Daoy (cell line): ENCODE results near the gene MT1HL1. TPM values are rescaled to one million over a fixed set of nuclear protein-coding genes. Genes with fewer than 3 reads are reported as not detected.
A peak's percentile ranks its signal among the peaks of the same experiment; 100 is the strongest.
"Not testable (repeated sequence)": the region's sequence is repeated elsewhere in the genome, so short reads cannot be mapped to it uniquely, and the experiment has no call there.

Experiments used
- DNase-seq: peaks from one replicate; pipeline ENCODE4 v3.0.0-alpha.2; 2015; ENCODE audit warnings: low read depth
- total RNA-seq: library from RNA; depleted of rRNA; stranded (reverse); fragments of >200 nt; shearing (Covaris generic); gene quantifications from 2 replicates; pipeline ENCODE4 v1.2.3, GENCODE V29; 2014

MT1HL1 gene
- total RNA-seq, 1 experiment from 2014 or later = not detected

- no peak for DNase-seq
These were observed 12.4 kb upstream of the MT1HL1 start for GRCh38 chr1:237016626-237017025.

- no peak for DNase-seq
These were observed 9.4 kb upstream of the MT1HL1 start for GRCh38 chr1:237013608-237014007.

DNA sequence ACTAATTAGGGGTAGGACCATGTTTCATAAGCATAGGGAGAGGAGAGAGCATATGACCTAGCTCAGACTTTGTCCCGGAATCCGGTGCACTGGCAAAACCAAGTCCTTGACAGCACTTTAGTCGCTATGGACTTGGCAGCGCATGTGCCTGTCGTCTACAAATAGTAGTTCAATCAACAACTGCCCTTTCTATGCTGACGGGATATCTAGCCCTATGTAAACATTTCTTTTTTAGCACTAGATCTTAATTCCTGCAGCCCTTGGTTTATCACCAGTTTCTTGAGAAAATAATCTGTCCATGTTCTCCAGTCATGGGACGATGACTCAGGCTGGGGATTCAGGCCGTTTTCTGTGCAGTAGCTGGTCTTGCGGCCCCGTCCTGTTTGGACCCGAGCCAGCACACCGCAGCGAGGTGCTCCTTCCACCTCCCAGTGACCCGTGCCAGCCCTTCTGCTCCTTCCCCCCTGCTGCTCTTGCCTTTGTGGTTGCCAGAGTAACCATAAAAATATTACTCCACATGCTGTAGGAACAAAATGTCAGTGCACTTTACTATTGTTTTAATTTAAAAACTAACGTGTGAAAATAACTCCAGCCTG lies 8.6 kb upstream of the MT1HL1 start:
- DNase-seq = peak; percentile 92

GRCh38 chr1:237012361-237012760 lies 8.1 kb upstream of the MT1HL1 start:
- no peak for DNase-seq

DNA sequence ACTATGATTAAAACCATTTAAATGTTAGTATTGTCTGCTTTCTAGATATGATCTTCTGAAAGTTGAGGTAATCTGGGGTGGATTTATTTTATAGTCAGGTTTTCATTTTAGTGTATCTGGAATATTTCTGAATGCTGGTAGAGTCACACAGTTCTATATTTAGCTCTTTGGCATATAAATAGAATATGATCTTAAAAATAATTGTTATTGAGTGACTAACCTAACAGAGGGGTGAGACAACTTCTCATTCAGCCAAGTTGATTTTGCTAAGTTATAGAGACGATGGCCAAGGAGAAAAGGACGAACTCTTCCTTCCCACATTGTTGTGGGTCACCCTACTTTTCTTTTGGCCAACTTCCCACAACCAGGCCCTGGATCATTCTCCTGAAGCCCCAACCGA lies 7.2 kb upstream of the MT1HL1 start:
- DNase-seq = no peak

DNA sequence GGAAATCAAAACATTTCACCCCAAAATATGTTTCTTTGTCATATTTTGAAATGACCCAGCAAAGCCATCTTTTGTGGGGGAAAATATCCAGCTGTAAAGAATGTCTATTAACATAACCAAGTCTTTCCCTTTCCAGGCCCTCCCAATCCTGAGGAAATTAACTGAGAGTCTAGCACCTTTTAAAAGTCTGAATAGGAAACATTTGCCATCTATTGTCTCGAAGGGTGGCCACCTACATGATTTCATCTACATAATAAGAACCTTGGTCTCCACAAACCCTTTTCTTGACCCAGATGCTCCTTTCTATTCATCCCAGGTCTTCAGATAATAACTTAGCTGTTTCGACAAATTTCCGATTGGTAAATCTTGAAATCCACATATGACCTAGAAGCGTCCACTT lies 5.4 kb upstream of the MT1HL1 start:
- no peak for DNase-seq

DNA sequence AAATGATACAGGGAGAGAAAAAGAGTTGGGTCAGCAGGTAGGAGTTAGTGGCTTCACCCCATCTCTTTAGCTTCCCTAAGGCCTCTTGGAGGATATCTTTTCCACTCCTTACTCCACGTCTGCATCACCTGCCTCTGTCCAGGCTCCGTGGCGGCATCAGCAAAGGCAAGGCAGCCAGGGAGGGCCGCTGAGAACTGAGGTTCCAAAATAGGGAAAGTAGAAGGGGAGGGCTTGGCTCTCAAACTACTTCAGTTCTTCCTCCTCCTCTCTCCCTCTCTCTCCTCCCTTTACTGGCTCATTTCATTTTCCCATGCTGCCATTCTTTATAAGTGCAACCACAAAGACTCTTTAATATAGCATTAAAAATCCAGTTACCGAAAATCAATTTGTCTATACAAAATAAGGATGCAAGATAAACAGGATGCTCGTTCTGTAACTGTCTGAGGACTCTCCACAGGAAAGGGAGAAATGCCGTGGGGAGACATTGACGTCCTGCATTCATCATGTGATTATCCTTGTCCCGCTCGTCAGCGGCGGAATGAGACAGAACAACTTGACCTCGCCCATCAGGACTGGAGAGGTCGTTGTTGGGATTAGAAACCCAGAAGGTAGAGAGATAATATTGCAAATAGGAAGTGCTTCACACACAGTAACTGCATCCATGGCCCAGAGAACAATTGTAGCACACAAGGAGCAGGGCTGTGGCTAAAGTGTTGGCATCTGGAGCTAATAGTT lies 3.1 kb upstream of the MT1HL1 start:
- no peak for DNase-seq

DNA sequence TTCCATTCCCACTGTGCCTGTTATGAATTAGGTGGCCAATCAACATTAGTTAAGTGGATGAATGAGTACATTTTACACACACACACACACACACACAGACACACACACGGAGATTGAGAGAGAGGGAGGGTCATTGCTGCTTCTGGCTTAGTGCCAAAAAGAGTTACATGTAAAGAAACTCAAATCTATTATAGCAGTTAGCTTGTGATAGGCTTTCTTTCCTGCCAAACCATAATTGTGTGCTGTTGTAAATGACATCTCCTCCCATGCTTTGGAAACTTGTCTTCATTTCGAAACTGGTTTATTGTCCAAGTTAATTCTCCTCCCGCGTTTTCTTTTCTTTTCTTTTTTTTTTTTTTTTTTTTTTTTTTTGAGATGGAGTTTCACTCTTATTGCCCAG lies 1.4 kb upstream of the MT1HL1 start:
- DNase-seq = no peak

GRCh38 chr1:237003516-237003915 lies 725 bp downstream of the MT1HL1 start:
- DNase-seq = no peak

GRCh38 chr1:237000191-237000590 lies 4.0 kb downstream of the MT1HL1 start:
- DNase-seq = no peak

GRCh38 chr1:236998546-236998945 lies 5.7 kb downstream of the MT1HL1 start:
- no peak for DNase-seq

DNA sequence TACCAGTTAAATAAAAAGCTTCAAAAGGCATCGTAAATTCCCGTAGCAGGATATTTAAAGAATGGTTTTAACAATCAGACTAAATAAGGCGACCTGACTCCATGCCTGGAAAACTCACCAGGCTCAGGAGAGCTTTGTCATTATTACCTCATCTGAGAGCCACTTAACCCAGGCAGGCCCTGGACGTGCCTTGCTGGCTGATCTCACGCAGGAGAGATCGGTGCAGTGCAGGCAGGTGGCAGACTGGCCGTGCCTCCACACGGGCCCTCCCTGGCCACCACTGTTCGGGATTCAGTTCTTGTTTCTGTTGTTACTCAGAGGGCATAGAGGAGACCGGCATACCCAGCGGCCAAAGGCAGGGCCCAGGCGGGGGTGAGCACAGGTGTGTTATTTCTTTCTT lies 6.4 kb downstream of the MT1HL1 start:
- no peak for DNase-seq

GRCh38 chr1:236997361-236997760 lies 6.9 kb downstream of the MT1HL1 start:
- DNase-seq = no peak

GRCh38 chr1:236994450-236994849 lies 9.8 kb downstream of the MT1HL1 start:
- no peak for DNase-seq

DNA sequence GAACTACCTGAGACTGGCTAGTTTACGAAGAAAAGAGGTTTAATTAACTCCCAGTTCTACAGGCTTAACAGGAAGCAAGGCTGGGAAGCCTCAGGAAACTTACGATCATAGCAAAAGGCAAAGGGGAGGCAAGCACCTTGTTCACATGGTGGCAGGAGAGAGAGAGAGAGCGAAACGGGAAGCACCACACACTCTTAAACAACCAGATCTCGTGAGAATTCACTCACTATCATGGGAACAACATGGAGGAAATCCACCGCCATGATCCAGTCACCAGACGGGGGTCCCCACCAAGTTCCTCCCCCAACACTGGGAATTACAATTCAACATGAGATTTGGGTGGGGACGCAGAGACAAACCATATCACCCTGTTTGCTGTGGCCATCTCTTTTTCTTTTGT lies 11.8 kb downstream of the MT1HL1 start:
- DNase-seq = no peak

GRCh38 chr1:236990052-236990445 lies 14.2 kb downstream of the MT1HL1 start:
- no peak for DNase-seq

GRCh38 chr1:236989290-236990051 lies 14.8 kb downstream of the MT1HL1 start:
- no peak for DNase-seq

DNA sequence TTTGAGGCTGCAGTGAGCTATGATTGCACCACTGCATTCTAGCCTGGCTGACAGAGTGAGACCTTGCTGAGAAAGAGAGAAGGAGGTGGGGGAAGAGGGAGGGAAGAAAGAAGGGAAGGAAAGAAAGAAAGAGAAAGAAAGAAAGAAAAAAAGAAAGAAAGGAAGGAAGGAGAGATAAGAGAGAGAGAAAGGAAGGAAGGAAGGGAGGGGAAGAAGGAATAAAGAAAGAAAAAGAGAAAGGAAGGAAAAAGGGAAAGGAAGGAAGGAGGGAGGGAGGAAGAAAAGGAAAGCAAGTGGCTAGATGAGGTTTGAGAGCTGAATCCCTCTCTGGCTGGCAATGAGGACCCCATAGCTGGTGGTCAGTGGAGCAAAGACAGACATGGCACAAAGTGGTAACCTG lies 20.4 kb downstream of the MT1HL1 start:
- no peak for DNase-seq

GRCh38 chr1:236982380-236982779 lies 21.9 kb downstream of the MT1HL1 start:
- DNase-seq = no peak

DNA sequence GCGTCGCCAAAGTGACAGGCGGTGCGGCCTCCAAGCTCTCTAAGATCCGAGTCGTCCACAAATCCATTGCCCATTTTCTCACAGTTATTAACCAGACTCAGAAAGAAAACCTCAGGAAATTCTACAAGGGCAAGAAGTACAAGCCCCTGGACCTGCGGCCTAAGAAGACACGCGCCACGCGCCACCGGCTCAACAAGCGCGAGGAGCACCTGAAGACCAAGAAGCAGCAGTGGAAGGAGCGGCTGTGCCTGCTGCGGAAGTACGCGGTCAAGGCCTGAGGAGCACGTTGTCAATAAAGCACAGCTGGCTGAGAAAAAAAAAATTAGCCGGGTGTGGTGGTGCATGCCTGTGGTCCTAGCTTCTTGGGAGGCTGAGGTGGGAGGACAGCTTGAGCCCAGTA lies 22.8 kb downstream of the MT1HL1 start:
- not testable (repeated sequence) for DNase-seq

DNA sequence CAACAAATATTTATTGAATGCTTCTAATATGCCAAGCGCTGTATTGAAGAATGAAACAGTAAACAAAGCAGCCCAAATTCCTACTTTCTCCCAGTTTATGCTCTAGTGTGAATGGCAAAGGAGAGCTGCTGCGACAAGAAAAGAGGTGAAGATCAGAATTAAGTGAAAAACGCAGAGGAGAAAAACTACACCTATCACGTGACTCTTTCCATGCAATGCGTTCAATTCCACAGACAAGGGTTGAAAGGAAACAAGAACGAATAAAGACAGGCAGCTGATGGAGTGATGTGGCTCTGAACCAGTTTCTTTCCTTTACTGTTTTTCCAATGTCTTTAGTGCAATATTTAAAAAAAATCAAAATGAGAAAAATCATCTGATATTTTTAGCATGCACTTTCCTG lies 23.6 kb downstream of the MT1HL1 start:
- no peak for DNase-seq

GRCh38 chr1:236979149-236979900 lies 24.9 kb downstream of the MT1HL1 start:
- no peak for DNase-seq
